GM19023 (cell line): ENCODE data around the gene CMIP.

Experiments used
- ATAC-seq: cut with Tn5 transposase; IDR thresholded peaks from one replicate; pipeline ENCODE4 v1.9.1; 2021; ENCODE audit warnings: mild to moderate bottlenecking, moderate library complexity; ENCODE audit not compliant: unreplicated experiment

Gene CMIP

DNA sequence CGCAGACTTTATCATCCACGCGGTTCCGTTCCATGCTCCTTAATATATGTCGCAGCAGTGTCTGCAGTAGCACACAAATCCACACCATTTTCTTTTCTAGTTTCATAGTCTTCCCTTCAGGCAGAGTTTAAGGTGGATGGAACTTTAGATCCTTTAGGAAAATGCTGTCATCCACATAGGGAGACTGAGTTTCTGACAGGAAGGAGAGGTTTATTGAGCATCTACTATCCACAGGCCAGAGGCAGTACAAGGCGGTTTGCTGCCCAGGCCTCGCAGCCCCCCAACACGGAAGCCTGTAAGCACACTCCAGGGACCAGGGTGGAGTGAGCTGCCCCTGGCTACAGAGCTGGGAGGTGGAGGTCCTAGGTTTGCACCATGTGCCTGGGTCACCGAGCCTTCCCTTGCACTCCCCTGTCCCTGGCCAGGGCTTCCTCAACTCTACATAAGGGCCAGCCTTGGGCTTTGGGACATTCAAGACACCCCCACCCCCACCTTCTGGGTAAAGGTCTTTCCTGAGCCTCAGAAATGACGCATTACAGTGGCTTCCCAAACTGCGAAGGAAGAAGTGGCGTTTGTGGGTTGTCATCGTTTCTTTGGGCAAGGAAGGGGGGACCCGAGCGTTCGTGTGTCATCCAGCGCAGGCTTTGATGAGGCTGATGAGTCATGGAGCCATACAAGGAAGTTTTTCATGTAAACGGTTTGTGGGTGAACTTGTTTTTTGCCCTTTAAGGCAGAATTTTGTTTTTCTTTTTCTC lies 188.0 kb downstream of the CMIP start:
- ATAC-seq: no peak

DNA sequence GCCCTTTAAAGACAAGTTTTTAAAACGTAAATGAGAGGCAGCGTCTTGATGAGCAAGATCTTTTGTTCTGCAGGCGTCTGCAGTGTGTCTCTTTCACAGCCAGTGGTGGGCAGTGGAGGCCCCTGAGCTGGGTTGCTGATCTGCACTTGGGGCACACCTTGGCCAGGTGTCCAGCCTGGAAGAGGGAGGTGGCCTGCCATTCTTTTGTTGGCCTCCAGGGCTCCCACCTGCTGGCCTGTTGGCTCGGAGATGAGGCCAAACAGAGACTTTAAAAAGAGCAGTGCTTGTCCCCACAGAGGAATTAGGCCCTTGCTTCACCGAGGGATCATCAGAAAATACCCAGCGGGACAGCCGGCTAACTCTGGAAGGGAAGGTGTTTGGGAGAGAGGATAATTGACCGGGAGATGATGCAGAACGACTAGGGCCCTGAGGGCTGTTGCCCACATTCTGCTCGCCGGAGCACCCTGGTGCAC lies 188.6 kb downstream of the CMIP start:
- no peak for ATAC-seq

DNA sequence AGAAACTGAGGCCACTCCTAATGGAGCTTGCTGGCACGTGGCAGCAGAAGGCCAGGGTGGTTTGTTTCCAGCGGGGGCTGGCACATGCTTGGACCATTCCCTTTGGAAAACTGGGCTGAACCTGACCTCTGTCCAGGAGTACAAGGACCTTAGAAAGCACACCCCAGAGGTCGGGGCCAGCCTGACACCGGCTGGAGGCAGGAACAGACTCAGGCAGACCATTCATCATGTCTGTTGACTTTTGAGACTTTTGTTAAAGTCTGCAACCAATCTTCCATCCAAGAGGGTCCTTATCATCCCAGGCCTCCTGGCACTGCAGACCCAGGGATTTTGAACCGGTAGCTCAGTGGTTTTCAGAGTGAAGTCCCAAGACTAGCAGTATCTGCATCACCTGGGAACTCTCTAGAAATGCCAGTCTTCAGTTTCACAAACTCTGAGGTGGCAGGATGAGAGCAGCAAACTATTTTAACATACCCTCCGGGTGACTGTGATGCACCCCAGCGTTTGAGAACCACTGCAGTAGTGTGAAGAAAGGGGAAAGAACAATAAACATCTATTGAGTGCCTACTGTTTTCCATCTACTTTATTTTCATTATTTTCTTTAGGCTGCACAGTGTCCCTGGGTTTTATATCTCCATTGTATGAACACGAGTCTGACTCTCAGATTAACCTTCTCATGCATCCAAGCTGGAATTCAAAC lies 189.2 kb downstream of the CMIP start:
- ATAC-seq: no peak

DNA sequence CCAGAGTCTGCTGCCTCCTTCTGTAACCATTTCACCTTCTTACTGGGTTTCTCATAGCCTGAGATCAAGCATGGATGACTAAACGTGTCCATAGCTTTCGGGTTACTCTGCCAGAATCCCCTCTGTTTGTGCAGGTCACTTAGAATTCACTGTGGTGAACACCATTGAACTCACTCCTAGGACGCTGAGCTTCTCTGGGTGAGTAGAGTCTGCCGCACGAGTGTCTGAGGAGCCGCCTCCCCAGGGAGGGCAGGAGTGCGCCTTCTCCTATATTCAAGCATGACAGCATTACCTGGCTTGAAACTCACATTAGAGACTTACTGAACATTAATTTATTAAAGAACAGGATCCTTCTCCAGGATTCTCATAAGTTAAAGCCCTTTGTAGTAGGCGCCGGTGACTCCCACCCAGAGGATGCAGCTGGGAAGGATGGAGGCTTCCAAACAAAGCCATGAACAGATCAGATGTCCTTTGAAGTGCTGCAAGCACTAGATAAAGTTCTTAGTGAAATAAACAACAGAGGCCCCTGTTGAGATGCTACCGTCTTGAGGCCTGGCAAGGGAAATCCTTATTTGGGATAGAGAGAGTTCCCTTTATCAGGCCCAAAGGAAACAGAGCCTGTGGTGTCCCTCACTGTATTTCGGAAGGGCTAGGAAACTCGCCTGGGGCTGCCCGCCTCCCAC lies 189.9 kb downstream of the CMIP start:
- ATAC-seq: no peak

DNA sequence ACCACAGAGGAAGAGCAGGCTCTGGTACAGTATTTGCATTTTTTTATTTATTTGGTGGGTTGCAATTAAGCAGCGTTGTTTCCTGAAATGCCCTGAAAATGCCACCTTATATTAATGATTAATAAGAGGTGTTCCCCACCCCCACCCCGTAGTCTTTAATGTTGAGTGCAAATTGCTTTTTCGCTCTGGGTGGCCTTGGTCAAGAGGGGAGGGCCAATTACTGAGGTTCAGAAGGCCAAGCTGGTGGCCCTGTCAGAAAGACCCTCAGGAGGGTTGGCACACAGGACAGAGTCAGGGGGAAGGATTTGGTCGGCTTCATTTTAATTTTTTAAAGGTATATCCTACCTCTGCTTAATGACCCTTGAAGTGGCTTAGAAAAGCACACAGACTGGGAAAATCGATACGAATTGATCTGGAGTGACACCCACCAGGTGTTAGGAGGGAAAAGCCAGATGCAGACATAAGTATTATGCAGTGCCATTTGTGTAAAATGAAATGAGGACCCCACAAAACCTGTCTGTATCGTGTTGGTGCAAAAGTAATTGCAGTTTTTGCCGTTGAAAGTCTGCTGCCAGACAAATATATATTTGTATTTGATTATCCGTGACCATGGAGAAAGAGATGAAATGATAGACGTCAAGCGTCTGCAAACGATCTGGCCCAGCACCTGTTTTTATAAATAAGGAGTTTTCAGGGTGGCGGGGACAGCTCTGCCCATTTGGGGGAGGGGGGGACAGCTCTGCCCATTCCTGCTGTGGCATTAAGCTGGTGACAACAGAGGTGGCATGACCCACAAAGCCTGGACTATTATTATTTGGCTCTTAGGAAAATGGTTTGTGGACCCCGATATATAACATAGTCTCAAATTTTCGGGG lies 190.7 kb downstream of the CMIP start:
- ATAC-seq: no peak

DNA sequence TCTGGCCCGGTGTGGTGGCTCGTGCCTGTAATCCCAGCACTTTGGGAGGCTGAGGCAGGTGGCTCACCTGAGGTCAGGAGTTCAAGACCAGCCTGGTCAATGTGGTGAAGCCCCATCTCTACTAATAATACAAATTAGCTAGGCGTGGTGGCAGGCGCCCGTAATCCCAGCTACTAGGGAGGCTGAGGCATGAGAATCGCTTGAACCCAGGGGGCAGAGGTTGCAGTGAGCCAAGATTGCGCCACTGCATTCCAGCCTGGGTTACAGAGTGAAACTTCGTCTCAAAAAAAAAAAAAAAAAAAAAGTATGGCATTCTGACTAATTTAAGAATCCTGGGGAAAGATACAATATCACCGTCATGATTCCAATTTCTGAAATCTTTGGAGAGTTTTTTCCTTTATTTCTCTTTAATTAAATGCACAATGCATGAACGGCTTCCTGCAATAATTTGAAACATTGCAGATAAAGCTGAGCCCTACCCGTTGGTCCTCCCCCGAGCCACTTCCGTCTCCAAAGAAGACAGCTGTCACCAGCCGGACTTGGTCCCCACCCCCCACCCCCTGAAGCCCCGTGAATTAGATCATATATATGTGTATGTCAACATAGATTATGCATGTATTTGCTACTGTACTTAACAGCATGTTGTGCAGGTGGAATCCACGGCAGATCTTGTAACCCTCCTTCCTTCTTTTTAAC lies 191.8 kb downstream of the CMIP start:
- no peak for ATAC-seq

DNA sequence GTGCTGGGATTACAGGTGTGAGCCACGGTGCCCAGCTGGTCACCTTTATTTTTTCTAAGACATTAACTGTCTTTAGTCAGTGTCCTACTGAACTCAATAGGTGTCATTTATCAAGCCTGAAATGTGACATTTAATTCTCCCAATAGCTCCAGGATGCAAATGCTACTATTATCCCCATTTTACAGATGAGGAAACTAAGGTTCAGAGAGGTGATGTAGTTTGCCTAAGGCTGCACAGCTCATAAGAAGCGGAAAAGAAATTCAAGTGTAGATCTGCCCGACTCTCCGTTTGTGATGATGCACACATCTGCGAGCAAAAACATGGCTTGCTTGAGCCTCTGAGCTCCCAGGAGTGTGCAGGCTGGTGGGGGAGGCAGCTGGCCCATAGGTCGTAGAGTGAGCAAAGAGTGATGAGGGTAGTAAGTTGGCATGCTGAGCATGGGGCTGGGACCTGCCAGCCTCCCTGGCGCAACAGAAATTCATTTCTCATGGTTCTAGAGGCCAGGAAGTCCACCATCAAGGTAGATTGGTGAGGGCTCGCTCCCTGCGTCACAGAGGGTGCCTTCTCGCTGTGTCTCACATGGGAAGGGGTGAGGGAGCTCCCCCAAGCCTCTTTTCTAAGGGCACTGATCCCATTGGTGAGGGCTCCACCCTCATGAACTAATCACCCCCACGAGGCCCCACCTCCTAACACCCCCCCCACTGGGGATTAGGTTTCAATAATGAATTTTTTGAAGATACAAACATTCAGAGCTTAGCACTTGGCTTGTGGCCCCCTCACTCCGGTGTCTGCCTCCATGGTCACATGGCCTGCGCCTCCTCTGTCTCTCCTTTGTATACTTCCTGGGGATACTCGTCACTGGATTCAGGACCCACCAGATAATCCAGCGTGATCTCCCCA lies 193.0 kb downstream of the CMIP start:
- ATAC-seq: no peak

DNA sequence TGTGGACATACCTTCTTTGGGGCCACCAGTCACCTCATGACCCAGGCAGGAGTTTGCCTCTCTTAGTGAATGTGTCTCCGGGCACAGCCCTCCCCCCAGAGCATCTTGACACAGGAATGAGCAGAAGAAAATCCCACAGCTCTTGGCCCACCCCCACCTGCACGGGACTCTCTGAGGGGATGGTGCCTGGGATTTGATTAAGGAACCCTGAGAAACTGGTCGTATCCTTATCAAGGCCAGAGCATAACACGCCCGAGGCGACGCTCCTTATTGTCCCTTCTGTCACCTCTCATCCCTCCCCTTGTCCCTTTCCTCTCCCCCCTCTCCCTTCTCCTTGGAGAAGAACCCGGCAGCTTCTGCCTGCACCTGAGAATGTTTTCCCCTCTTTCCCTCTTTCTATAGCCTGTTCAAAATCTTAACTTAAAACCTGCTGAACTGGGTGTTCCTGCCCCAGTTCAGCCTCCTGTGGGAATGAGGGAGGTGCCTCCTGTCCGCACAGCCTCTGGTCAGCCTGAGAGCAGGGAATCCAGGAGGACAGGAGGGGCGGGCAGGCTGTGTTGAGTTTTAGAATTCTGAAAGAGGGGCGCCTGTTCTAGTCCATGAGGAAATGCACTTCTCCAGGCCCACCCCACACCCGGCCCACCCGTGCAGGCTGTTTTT lies 193.8 kb downstream of the CMIP start:
- ATAC-seq: no peak

DNA sequence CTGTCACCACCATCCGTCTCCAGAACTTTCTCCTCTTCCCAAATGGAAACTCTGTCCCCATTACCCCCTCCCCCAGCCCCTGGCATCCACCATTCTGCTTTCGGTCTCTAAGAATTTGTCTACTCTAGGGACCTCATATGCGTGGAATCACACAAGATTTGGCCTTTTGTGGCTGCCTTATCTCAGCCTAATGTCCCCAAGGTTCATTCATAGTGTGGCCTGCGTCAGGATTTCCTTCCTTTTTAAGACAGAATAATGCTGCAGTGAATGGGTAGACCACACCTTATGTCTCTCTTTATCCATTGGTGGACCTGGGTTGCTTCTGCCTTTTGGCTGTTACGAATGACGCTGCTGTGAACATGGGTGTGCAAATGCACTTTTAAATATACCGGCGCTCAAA lies 194.7 kb downstream of the CMIP start:
- ATAC-seq: no peak

DNA sequence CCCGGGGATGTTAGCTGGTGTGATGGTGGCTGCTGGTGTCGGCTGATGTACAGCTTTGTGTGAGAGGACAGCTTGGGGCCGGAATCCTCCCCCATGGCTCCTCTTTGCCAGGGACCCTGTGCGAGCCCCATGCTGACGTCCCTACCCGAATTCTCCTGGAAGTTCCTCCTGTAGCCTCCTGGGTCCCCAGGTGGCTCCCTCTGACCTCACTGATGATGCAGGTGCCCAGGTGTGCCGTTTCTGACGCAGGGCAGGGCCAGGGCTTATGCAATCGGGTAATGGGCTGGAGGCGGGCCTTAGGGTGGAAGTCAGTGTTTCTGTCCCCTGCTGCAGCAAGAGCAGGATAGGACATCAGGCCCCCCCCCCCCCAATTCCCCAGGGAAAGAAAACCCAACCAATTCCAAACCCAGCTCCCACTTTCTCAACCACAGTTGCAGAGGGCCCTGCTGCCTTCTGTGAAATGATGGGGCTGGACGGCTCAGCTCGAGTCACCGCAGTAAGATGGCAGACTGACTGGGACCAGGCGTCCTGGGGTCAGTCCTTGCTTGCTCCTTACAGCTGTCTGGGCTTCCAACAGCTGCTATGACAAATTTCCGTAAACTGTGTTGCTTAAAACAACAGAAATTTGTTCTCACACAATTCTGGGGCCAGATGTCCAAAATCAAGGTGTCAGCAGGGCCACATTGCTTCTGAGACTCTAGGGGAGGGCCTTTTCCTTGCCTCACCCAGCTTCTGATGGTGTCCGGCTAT lies 195.5 kb downstream of the CMIP start:
- no peak for ATAC-seq

DNA sequence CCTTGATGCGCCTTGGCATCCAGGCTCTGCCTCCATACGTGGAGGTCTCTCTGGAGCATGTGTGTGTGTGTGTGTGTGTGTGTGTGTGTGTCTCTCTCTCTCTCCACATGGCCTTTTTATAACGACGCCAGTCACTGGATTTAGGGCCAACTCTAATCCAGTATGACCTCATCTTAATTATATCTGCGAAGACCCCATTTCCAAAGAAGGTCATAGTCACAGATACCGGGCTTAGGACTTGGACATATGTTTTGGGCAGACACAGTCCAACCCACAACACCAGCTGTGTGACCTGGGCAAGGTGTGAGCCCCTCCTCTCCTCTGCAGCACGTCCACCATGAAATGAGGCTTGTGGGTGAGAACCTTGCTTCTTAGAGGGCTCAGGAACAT lies 196.1 kb downstream of the CMIP start:
- ATAC-seq: no peak

DNA sequence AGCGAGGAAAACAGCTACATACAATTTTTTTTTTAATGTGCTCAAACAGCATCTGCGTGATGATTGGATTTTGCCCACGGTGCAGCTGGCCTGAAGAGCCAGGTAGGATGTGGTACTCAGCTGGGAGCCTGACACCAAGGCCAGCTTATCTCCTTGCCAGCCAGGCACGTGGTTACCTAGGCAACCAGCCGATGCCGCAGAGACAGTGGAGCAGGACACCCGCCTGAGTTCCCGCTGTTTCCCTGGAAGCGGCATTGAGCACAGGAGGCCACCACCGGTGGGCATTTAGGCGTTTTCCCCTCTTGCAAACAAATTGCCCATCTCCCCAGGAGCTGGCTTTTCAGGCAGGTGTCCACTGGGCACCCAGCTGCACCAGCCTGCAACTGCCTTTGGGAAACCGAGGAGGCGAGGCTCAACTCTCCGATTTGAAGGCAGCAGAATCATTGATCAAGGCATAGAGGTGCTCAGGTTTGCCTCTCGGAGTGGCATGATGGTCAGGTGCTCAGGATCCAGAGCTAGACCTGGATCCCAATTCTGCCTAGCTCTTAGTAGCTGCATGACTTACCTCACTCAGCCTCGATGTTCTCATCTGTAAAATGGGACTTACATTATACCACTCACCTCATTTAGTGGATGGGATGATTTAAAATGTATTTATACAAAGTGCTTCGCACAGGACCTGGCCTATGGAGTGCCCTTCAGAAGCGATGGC lies 196.9 kb downstream of the CMIP start:
- ATAC-seq: no peak

DNA sequence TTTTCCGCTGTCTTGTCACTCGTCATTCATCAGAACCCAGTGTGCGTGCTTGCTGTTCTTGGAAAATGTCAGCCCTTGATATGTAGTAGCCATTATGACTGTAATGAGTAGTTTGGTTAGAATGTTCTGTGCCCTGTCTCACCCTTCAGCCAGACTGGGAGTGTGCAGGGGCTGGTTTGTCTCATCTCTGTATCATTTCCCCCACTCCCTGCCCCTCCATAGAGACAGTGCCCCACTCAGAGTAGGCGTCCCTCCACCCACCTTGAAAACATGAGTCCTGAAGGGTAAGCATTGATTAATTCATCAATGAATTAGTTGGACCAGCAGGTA lies 197.5 kb downstream of the CMIP start:
- ATAC-seq: no peak

DNA sequence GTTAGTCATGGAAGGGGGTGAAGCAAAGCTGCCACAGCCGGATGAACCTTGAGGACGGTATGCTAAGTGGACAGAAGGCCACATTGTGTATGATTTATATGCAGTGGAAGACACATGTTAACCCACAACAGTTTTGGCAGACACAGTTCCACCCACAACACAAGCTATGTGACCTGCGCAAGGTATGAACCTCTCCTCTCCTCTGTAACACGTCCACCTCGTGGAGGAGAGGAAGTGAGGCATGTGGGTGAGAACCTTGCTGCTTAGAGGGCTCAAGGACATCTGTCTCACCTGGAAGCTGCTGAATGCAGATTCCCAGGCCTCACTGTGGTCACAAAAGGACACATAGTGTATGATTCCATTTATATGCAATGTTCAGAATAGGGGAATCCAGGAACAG lies 198.3 kb downstream of the CMIP start:
- ATAC-seq: no peak

DNA sequence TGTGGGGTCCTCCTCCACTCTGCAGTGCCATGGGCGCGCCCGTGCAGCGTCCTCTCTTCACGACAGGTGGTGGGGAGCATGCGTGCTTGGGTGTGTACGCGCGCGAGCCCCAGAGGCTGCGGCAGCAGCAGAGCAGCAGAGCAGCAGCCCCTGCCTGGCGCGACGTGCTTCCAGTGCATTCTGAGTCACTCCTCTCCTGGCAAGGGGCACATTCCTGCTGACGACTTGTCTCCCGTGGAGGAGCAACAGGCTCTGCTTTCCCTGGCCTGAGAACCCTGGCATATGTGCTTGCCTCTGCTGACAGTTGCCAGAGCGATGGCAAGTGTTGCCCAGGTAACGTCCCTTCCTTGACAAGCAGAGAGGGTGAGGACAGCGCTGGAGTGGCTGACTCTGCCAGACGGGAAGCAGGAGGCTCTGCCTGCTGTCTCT lies 200.7 kb downstream of the CMIP start:
- no peak for ATAC-seq

DNA sequence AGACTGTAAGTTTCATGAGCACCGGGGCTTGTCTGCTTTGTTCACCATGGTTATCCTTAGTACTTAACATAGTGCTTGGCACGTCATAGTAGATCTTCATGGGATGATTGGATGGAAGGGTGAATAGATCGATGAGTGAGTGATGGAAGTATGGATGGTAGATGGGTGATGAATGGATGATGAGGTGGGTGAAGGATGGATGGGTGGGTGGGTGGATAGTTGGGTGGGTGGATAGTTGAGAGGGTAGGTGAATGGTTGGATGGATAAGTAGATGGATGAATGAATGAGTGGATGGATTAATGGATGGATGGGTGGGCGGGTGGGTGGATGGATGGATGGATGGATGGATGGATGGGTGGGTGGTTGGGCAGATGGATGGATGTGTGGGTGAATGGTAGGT lies 201.3 kb downstream of the CMIP start:
- ATAC-seq: no peak

DNA sequence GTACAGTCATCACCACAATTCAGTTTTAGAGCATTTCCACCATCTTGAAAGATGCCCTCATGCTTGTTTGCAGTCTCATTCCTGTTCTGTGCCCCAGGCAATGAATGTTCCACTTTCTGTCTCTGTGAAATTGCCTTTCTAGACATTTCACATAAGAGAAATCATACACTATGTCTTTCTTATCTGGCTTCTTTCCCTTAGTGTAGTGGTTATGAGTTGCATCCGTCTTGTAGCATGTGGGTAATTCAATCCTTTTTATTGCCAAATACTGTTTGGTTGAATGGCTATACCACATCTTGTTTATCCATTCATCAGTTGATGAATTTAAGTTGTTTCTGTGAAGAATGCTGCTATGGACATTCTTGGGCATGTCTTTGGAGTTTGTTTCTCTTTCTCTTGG lies 202.0 kb downstream of the CMIP start:
- ATAC-seq: no peak

DNA sequence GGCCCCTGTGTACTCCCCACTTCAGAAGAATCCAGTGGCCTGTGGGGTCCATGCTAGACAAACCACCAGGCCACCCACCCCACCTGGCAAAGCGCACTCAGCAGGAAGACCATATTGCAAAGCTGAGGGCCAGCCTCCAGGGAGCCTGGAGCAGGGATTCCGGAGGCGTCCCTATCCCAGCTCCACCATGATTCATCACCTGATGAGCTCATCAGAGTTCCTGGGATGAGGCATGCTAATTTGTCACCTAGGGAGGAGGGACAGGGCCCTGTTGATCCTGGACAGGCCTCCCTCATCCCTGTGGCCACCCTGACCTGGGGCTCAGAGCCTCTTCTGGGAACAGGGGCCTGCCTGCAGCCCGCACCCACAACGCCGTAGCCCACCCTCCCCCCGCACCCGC lies 202.9 kb downstream of the CMIP start:
- ATAC-seq: no peak
